K562 (cell line): Measurements from ENCODE around the gene TMEM132C. TPM values are rescaled to one million over a fixed set of nuclear protein-coding genes. Genes with fewer than 3 reads are reported as not detected.

Source experiments
- CREBBP ChIP-seq: IDR thresholded peaks from one replicate; pipeline ENCODE4 v1.6.1; 2012; ENCODE audit warnings: low read depth, mild to moderate bottlenecking, control low read depth, inconsistent platforms, low read length
- GATA2 ChIP-seq: sonication (generic); formaldehyde crosslinking; IDR thresholded peaks from 2 replicates; pipeline ENCODE4 v1.4.0; 2020; ENCODE audit warnings: mild to moderate bottlenecking, missing genetic modification reagents
- NR4A1 ChIP-seq, 2 experiments: fragments of 250-450 bp in 1 of 2; fragments of 450-650 bp in 1 of 2; sonication (Bioruptor Pico) in 1 of 2; IDR thresholded peaks; 2 replicates each; pipeline versions ENCODE4 v1.4.0 to v1.6.1; 2016 to 2020; ENCODE audit warnings: mild to moderate bottlenecking in 2 of 2, missing compliant biosample characterization in 1 of 2, missing genetic modification characterization in 1 of 2, moderate library complexity in 1 of 2
- PCBP2 ChIP-seq: fragments of 200-400 bp; formaldehyde crosslinking; IDR thresholded peaks from 2 replicates; pipeline ENCODE4 v1.6.1; 2018; ENCODE audit warnings: low read length, low read depth, mild to moderate bottlenecking, moderate library complexity; ENCODE audit not compliant: poor library complexity, severe bottlenecking
- PML ChIP-seq: IDR thresholded peaks from 2 replicates; pipeline ENCODE4 v1.6.1; 2012; ENCODE audit warnings: low read length, inconsistent platforms
- POLR2A ChIP-seq: fragments of 450-650 bp; conservative IDR thresholded peaks from 2 replicates; pipeline ENCODE4 v1.6.1; 2016
- ZNF197 ChIP-seq: fragments of 200-800 bp; sonication (Bioruptor generic); IDR thresholded peaks from 2 replicates; pipeline ENCODE4 v1.6.1; 2016; ENCODE audit warnings: low read depth, missing genetic modification characterization, missing compliant biosample characterization
- polyA plus RNA-seq, 8 experiments: library from polyadenylated mRNA; depleted of rRNA in 4 of 8; stranded (reverse) in 5 of 8; unstranded in 3 of 8; fragments of >200 nt; fragmentation: Nextera tagmentation in 2 of 8; fragmentation: Illumina TruSeq in 1 of 8; extraction: Ambion mirVana in 2 of 8; extraction: Trizol in 1 of 8; gene quantifications; 2 replicates each; pipeline versions ENCODE4 v1.2.1 to v1.2.3, GENCODE V29; 2011 to 2014; ENCODE audit warnings: inconsistent platforms in 1 of 8, missing spikeins in 1 of 8
- total RNA-seq, 7 experiments: library from RNA; depleted of rRNA in 6 of 7; stranded (reverse); fragments of >200 nt in 6 of 7; fragmentation: Illumina TruSeq in 2 of 7; extraction: Trizol in 2 of 7; gene quantifications; 2 replicates each; pipeline versions ENCODE4 v1.2.1 to v1.2.3, GENCODE V29; 2011 to 2021; ENCODE audit warnings: low replicate concordance in 1 of 7
- TF ChIP-seq, protein P1 (sequence below): fragments of 250-450 bp; sonication (Bioruptor Pico); IDR thresholded peaks from 2 replicates; pipeline ENCODE4 v1.4.0; 2020
- TF ChIP-seq, protein P2 (sequence below): sonication (generic); formaldehyde crosslinking; IDR thresholded peaks from 2 replicates; pipeline ENCODE4 v1.8.0; 2022; ENCODE audit warnings: mild to moderate bottlenecking, missing genetic modification reagents, borderline replicate concordance
- TF ChIP-seq, protein P3 (sequence below): fragments of 450-650 bp; formaldehyde crosslinking; IDR thresholded peaks from 2 replicates; pipeline ENCODE4 v1.4.0; 2020; ENCODE audit warnings: mild to moderate bottlenecking

Gene TMEM132C
- total and polyA plus RNA-seq, 9 of the 15 experiments (the other 6 are each of a cell fraction or from before 2014, with no cell fraction given): not detected

DNA sequence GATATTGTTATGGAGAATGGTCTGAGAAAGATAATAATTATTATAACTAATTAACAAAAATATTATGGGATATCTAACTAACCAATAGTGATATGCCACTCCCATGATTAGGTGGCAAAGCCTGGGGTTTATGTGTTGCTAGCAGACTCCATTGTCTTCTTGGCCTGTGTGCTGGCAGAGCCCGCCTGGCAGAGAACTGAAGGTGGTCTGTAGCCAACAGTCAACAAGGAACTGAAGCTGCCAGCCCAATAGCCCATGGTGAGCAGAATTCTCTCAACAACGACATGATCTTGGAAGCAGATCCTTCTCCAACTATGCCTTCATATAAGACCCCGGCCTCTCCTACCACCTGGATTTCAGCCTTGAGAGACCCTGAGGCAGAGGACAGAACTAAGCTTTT lies 298.0 kb downstream of the TMEM132C start (continued):
- TF ChIP-seq PML: no peak
- TF ChIP-seq ZNF197 (CRISPR knock-in tag): no peak
- TF ChIP-seq POLR2A: no peak
- no peak for TF ChIP-seq CREBBP
- TF ChIP-seq, protein P1, sequence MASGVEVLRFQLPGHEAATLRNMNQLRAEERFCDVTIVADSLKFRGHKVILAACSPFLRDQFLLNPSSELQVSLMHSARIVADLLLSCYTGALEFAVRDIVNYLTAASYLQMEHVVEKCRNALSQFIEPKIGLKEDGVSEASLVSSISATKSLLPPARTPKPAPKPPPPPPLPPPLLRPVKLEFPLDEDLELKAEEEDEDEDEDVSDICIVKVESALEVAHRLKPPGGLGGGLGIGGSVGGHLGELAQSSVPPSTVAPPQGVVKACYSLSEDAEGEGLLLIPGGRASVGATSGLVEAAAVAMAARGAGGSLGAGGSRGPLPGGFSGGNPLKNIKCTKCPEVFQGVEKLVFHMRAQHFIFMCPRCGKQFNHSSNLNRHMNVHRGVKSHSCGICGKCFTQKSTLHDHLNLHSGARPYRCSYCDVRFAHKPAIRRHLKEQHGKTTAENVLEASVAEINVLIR (CRISPR knock-in tag): no peak
- no peak for TF ChIP-seq NR4A1 (CRISPR knock-in tag; IDR thresholded peaks at IDR 0.05)
- TF ChIP-seq NR4A1 (tag; IDR thresholded peaks at IDR 0.05): no peak
- TF ChIP-seq GATA2 (CRISPR knock-in tag): no peak
- TF ChIP-seq, protein P2, sequence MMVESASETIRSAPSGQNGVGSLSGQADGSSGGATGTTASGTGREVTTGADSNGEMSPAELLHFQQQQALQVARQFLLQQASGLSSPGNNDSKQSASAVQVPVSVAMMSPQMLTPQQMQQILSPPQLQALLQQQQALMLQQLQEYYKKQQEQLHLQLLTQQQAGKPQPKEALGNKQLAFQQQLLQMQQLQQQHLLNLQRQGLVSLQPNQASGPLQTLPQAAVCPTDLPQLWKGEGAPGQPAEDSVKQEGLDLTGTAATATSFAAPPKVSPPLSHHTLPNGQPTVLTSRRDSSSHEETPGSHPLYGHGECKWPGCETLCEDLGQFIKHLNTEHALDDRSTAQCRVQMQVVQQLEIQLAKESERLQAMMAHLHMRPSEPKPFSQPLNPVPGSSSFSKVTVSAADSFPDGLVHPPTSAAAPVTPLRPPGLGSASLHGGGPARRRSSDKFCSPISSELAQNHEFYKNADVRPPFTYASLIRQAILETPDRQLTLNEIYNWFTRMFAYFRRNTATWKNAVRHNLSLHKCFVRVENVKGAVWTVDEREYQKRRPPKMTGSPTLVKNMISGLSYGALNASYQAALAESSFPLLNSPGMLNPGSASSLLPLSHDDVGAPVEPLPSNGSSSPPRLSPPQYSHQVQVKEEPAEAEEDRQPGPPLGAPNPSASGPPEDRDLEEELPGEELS (CRISPR knock-in tag): no peak
- TF ChIP-seq PCBP2: no peak
- TF ChIP-seq, protein P3, sequence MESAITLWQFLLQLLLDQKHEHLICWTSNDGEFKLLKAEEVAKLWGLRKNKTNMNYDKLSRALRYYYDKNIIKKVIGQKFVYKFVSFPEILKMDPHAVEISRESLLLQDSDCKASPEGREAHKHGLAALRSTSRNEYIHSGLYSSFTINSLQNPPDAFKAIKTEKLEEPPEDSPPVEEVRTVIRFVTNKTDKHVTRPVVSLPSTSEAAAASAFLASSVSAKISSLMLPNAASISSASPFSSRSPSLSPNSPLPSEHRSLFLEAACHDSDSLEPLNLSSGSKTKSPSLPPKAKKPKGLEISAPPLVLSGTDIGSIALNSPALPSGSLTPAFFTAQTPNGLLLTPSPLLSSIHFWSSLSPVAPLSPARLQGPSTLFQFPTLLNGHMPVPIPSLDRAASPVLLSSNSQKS (CRISPR knock-in tag): no peak
- TF ChIP-seq, all 486 proteins: peak for 0
